ENCODE measurements around the gene OR13H1.

Gene OR13H1

GRCh38 chrX:131588995-131589394 lies 45.1 kb downstream of the OR13H1 start:
- DNase-seq (ENCODE audit: low read depth), result no peak
- TF ChIP-seq CTCF (IDR thresholded peaks at IDR 0.05; ENCODE audit: insufficient read depth, low read depth, low read length, missing control alignments), result no peak
- no peak overlapping the region for H3K4me3 ChIP-seq (ENCODE audit: low read length)

Measured in epithelial cell of esophagus (primary cell).